Skeletal muscle satellite cell (primary cell): Measurements from ENCODE around the gene ABCA9. TPM values are rescaled to one million over a fixed set of nuclear protein-coding genes. Genes with fewer than 3 reads are reported as not detected.
A peak's percentile ranks its signal among the peaks of the same experiment; 100 is the strongest.

Source experiments
- H3K27me3 ChIP-seq: 2 replicates; pipeline ENCODE4 v1.7.0; 2013; ENCODE audit warnings: low read length; ENCODE audit not compliant: control insufficient read depth, insufficient read depth
- H3K36me3 ChIP-seq: 2 replicates; pipeline ENCODE4 v1.7.0; 2013; ENCODE audit warnings: mild to moderate bottlenecking, control low read depth, low read length; ENCODE audit not compliant: insufficient read depth
- H3K4me1 ChIP-seq: 2 replicates; pipeline ENCODE4 v1.7.0; 2013; ENCODE audit warnings: low read length; ENCODE audit not compliant: control insufficient read depth, insufficient read depth
- H3K4me2 ChIP-seq: 2 replicates; pipeline ENCODE4 v1.7.0; 2013; ENCODE audit warnings: mild to moderate bottlenecking, low read length
- H3K4me3 ChIP-seq: 2 replicates; pipeline ENCODE4 v1.7.0; 2013; ENCODE audit warnings: low read length
- H3K9ac ChIP-seq: 2 replicates; pipeline ENCODE4 v1.7.0; 2013; ENCODE audit warnings: mild to moderate bottlenecking, low read depth, low read length, moderate library complexity
- H3K9me3 ChIP-seq: replicated peaks from 2 replicates; pipeline ENCODE4 v1.7.0; 2013; ENCODE audit warnings: mild to moderate bottlenecking, control low read depth, low read length
- total RNA-seq: library from RNA; depleted of rRNA; stranded (reverse); fragments of >200 nt; gene quantifications from 2 replicates; pipeline ENCODE4 v1.2.3, GENCODE V29; 2012; rRNA removed

Gene ABCA9, protein sequence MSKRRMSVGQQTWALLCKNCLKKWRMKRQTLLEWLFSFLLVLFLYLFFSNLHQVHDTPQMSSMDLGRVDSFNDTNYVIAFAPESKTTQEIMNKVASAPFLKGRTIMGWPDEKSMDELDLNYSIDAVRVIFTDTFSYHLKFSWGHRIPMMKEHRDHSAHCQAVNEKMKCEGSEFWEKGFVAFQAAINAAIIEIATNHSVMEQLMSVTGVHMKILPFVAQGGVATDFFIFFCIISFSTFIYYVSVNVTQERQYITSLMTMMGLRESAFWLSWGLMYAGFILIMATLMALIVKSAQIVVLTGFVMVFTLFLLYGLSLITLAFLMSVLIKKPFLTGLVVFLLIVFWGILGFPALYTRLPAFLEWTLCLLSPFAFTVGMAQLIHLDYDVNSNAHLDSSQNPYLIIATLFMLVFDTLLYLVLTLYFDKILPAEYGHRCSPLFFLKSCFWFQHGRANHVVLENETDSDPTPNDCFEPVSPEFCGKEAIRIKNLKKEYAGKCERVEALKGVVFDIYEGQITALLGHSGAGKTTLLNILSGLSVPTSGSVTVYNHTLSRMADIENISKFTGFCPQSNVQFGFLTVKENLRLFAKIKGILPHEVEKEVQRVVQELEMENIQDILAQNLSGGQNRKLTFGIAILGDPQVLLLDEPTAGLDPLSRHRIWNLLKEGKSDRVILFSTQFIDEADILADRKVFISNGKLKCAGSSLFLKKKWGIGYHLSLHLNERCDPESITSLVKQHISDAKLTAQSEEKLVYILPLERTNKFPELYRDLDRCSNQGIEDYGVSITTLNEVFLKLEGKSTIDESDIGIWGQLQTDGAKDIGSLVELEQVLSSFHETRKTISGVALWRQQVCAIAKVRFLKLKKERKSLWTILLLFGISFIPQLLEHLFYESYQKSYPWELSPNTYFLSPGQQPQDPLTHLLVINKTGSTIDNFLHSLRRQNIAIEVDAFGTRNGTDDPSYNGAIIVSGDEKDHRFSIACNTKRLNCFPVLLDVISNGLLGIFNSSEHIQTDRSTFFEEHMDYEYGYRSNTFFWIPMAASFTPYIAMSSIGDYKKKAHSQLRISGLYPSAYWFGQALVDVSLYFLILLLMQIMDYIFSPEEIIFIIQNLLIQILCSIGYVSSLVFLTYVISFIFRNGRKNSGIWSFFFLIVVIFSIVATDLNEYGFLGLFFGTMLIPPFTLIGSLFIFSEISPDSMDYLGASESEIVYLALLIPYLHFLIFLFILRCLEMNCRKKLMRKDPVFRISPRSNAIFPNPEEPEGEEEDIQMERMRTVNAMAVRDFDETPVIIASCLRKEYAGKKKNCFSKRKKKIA (N-terminal part only)
- total RNA-seq: 6.1 and 7.2 TPM in 2 replicates

DNA sequence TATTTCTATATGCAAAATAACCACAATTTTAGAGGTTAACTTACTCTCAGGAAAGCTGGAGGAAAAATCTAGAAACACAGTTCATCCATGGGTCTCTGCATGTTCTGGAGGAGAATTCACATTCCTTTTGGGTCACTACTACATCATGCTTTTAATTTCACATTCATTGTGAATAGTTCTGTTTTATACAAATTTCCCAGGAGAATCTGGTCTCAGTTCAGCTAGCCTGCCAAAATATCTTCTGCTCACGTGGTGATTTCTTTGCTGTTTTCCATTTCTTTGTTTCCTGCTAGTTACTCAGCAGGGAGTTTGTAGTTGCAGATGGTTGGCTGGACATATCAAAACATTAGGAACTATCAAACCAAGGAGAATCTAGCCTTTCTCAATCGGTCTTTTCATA is at the start of gene ABCA9:
ABCA9 (minus strand) TSS at position 106 of the 400 bp plus-strand sequence. CDS start 9,801 bp downstream, outside the sequence.
- Histone ChIP-seq H3K4me3 (no peak within 1 kb of the TSS), H3K9me3 (no peaks in the 10 kb centered on the region), H3K4me2 (peak within 1 kb of the TSS; percentile 51), H3K36me3 (no peaks in the 10 kb centered on the region), H3K4me1 (peaks cover 17% of the 10 kb centered on the region), H3K9ac (peak within 1 kb of the TSS; percentile 11), H3K27me3 (no peaks in the 10 kb centered on the region)

DNA sequence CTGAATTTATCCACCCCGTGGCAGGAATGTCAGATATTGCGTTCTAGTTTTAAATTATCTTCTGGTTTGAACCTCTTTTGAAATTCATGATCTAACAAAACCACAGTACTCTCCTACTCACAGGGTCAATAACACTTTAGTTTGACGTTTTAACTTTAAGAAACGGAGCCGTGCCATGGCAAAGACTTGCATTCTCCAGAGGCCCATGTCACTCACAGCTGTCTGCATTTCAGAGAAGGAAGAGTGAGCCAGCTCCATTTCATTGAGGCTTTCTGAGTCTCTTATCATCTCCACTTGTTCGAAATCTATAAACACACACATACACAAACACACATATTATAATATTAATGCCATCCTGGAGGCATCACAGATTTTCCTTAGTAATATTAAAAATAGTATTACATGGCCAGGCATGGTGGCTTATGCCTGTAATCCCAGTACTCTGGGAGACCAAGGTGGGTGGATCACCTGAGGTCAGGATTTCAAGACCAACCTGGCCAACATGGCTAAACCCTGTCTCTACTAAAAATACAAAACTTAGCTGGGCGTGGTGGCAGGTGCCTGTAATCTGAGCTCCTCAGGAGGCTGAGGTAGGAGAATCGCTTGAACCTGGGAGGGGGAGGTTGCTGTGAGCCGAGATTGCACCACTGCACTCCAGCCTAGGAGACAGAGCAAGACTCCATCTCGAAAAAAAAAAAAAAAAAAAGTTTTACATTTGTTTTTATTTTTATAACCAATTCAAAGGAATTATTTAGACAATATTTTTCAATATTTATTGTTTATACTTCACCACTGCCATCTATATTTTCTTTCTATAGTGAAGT is 45.4 kb upstream of the ABCA9 start:
- Histone ChIP-seq H3K9ac (no peak overlapping the region), H3K9me3 (no peaks in the 10 kb centered on the region), H3K27me3 (no peaks in the 10 kb centered on the region), H3K4me3 (no peak overlapping the region), H3K36me3 (no peaks in the 10 kb centered on the region), H3K4me1 (no peaks in the 10 kb centered on the region), H3K4me2 (no peak overlapping the region)

DNA sequence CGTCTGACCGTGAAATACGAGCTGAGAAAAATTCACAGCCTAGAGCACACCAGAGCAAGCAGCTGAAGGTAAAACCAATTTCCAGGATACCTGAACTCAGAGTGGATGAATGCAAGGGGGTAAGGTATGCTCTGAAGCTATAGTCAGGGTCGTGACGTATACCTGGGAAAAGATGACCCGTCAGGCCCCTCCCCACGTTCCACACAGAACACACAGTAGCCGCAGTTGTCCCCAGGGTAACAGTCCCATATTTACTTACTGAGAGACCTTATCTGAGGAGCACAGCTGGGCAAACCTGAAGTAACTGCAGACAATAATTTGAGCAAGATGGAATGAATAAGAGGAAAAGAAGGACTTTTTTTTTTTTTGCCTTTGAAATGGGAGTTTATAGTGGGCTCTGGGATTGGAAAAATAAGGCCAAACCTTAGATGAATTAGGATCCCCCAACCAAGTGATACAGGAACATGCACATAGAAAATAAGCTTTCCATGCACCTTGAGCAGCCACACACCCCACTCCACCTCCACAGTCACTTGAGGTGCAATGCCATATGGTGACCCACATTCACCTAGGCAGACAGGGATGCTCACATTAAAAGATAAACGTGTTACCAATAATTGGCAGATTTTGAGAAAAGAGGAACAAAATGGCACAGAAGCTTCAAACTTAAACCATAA is 43.0 kb upstream of the ABCA9 start:
- Histone ChIP-seq H3K4me1 (no peaks in the 10 kb centered on the region), H3K27me3 (no peaks in the 10 kb centered on the region), H3K4me2 (no peak overlapping the region), H3K9me3 (no peaks in the 10 kb centered on the region), H3K4me3 (no peak overlapping the region), H3K36me3 (no peaks in the 10 kb centered on the region), H3K9ac (no peak overlapping the region)

DNA sequence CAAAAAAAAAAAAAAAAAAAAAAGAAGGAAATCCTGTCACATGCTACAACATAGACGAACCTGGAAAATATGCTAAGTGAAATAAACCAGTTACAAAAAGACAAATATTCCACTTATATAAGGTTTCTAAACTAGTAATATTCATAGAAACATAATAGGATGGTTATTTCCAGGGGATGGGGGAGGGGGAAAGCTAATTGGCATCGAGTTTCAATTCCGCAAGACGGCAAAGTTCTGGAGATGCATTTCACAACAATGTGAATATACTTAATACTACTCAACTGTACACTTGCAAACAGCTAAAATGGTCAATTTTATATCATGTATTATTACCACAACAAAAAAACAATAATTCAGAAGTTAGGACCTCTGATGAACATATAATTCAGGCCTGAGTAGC is 37.9 kb upstream of the ABCA9 start:
- Histone ChIP-seq H3K9me3 (no peaks in the 10 kb centered on the region), H3K4me1 (no peaks in the 10 kb centered on the region), H3K27me3 (no peaks in the 10 kb centered on the region), H3K36me3 (no peaks in the 10 kb centered on the region), H3K9ac (no peak overlapping the region), H3K4me2 (no peak overlapping the region), H3K4me3 (no peak overlapping the region)

DNA sequence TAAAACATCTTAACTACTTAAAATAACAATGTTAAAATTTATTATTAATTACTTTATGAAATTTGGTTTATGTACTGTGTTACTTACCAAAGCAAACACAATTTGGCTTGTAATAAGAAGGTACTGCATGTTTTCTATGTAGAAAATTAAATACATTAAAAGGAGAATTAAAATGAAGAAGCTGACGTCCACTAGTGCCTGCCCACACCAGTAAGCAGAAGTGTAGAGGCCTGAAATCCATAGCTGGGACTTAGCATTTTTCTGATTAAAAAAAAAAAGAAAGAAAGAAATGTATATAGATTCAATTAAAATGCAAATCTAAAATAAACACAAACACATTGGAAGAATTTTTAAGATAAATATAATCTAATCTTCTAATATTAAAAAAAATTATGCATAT is 35.8 kb upstream of the ABCA9 start:
- H3K36me3 ChIP-seq: no peaks in the 10 kb centered on the region

DNA sequence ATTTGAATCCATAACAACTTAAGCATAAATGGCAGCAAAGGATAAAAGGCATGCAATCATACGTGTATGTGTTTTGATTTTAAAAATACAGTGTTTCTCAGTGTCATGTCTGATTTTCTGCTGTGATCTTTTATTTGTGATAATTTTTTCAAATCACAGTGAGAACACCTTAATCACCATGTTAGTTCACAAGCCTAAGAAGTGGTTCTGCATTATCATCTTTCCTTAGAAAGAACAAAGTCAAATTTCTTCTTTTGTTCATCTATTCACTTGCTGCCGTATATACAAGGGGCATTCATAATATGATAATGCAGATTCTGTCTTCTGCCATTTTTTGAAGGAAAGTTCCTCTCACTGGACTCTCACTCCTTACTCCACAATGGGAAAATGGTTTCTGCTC is 33.3 kb upstream of the ABCA9 start:
- Histone ChIP-seq H3K36me3 (no peaks in the 10 kb centered on the region), H3K4me1 (no peaks in the 10 kb centered on the region), H3K4me2 (no peak overlapping the region), H3K9ac (no peak overlapping the region), H3K27me3 (no peaks in the 10 kb centered on the region), H3K9me3 (no peaks in the 10 kb centered on the region), H3K4me3 (no peak overlapping the region)

More for the DNA sequence above, 35.8 kb upstream of the ABCA9 start:
- no peak overlapping the region for H3K4me3 ChIP-seq
- no peaks in the 10 kb centered on the region for H3K9me3 ChIP-seq
- no peak overlapping the region for H3K4me2 ChIP-seq
- no peak overlapping the region for H3K9ac ChIP-seq
- no peaks in the 10 kb centered on the region for H3K4me1 ChIP-seq
- no peaks in the 10 kb centered on the region for H3K27me3 ChIP-seq

DNA sequence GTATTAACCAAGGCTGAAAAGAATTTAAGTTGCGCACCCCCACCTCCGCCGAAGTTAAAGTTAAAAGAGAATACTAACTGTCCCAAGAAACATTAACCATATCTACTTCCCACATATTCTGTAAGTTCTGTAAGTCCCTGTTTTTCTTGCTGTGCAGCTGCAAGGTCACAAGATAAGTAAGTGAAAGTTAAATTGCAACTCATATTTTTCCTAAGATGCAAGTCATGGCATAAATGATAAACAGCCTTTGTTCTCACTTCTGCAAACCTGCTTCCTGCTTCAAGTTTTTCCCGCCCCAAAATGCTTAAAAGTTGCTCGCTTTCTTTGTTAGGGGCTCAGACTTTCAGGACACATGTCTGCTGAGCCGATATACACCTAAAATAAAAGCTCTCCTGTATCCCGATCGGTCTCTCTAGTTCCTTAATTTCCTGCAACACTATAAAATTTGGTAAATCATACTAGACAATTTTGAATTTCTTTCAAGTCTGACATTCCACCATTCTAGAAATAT is 32.6 kb upstream of the ABCA9 start:
- no peak overlapping the region for H3K4me2 ChIP-seq
- no peaks in the 10 kb centered on the region for H3K4me1 ChIP-seq
- no peaks in the 10 kb centered on the region for H3K36me3 ChIP-seq
- H3K9me3 ChIP-seq: no peaks in the 10 kb centered on the region
- H3K9ac ChIP-seq: no peak overlapping the region
- H3K27me3 ChIP-seq: no peaks in the 10 kb centered on the region
- no peak overlapping the region for H3K4me3 ChIP-seq

DNA sequence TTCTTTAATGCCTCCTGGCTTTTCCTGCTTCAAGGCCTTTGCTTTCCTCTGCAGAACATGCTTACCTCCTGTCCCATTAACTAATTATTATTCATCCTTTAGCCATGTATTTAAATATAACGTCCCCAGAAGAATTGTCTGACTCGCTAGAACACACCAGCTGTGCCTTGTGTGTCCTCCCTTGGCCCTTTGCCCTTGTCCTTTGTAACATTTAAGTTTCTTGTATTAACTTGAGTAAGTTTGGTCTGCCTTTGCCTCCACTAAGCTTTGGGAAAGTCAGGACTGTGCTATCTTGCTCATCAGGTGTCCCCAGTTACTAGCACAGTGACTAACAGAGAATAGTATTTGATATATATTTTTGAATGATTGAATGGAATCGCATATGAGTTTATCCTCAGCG is 29.6 kb upstream of the ABCA9 start:
- Histone ChIP-seq H3K27me3 (no peaks in the 10 kb centered on the region), H3K4me1 (no peaks in the 10 kb centered on the region), H3K9ac (no peak overlapping the region), H3K36me3 (no peaks in the 10 kb centered on the region), H3K9me3 (no peaks in the 10 kb centered on the region), H3K4me2 (no peak overlapping the region), H3K4me3 (no peak overlapping the region)

DNA sequence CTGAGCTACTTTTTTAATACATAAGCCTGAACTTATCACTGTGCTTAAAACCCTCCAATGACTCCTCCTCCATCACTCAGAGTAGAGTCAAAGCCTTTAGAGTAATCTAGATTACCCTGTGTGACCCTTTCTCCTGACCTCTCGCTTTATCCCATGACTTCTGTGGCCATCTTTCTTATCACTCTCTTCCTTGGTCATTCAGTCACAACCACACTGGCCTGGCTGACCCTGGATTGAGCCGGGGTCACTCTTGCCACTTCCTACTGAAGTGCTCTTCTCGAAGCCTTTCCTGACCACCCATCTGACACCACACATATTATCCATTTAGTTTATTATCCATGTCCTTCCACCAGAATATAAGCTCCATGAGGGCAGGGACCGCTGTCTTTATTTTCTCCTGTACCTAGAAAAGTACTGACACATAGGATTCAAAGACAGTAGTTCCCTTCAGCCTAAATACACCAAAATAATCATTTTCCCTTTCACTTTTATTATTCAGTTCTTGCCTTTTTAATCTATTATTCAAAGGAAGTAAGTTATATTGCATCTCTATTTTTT is 28.0 kb upstream of the ABCA9 start:
- no peaks in the 10 kb centered on the region for H3K4me1 ChIP-seq
- H3K27me3 ChIP-seq: no peaks in the 10 kb centered on the region
- no peaks in the 10 kb centered on the region for H3K36me3 ChIP-seq
- no peak overlapping the region for H3K9ac ChIP-seq
- no peaks in the 10 kb centered on the region for H3K9me3 ChIP-seq
- H3K4me2 ChIP-seq: no peak overlapping the region
- H3K4me3 ChIP-seq: no peak overlapping the region

DNA sequence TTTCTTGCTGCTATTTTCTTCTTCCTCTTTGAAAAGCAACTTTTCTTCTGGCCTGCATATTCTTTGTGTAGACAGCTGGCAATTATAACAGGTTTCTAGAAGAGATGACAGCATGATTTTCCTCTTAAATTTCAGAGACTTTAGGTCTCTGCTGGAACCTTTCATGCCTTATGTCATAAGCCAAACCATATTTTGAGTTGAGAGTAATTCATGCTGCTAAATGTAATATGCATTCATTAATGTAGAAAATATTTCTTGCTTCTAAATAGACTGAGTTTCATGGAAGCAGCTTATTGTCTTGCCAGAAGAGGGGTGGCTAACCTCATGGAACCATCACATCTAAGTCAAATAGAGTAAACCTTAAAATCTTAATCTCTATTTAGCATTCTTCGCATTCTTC is 25.9 kb upstream of the ABCA9 start:
- Histone ChIP-seq H3K4me2 (no peak overlapping the region), H3K36me3 (peaks cover 5% of the 10 kb centered on the region), H3K27me3 (no peaks in the 10 kb centered on the region), H3K4me1 (no peaks in the 10 kb centered on the region), H3K4me3 (no peak overlapping the region), H3K9ac (no peak overlapping the region), H3K9me3 (no peaks in the 10 kb centered on the region)
